IPS-15b (cell line): ENCODE results near the gene SZT2.
"Not testable (repeated sequence)": the region's sequence is repeated elsewhere in the genome, so short reads cannot be mapped to it uniquely, and the experiment has no call there.

Experiments used
- H3K27me3 ChIP-seq: one replicate; pipeline ENCODE4 v1.6.1; 2013; ENCODE audit warnings: low read length; ENCODE audit not compliant: control insufficient read depth, insufficient read depth
- H3K36me3 ChIP-seq: one replicate; pipeline ENCODE4 v1.6.1; 2013; ENCODE audit warnings: low read length; ENCODE audit not compliant: control insufficient read depth, insufficient read depth
- H3K4me1 ChIP-seq: one replicate; pipeline ENCODE4 v1.6.1; 2013; ENCODE audit warnings: mild to moderate bottlenecking, low read length; ENCODE audit not compliant: control insufficient read depth, insufficient read depth
- H3K4me3 ChIP-seq: one replicate; pipeline ENCODE4 v1.5.1; 2013; ENCODE audit warnings: low read depth, low read length
- H3K9ac ChIP-seq: one replicate; pipeline ENCODE4 v1.6.1; 2013; ENCODE audit warnings: low read depth, mild to moderate bottlenecking, low read length
- H3K9me3 ChIP-seq: one replicate; pipeline ENCODE4 v1.6.1; 2013; ENCODE audit warnings: mild to moderate bottlenecking, low read length; ENCODE audit not compliant: control insufficient read depth, insufficient read depth

SZT2 gene

DNA sequence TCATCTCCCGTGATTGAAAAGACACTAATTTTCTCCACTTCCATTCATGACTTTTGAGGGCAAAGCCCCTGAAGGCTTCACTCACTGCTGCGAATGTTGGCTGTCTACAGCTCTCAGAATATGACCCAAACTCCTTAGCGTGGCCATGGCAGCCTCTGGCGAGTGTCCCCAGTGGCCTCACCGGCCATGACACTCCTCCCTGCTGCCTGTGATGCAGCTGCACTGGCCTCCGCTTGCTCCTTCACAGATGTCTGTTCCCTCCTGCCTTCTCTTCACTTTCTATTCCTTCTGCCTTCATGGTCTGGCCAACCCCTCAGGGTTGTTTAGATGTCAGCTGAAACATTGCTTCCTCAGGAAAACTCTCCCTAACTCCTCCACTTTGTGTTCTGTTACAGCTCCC, 110.2 kb downstream of the SZT2 start:
- H3K4me3 ChIP-seq = no peak overlapping the region
- no peaks in the 10 kb centered on the region for H3K36me3 ChIP-seq
- H3K9me3 ChIP-seq = no peaks in the 10 kb centered on the region
- H3K9ac ChIP-seq = no peak overlapping the region
- H3K27me3 ChIP-seq = no peaks in the 10 kb centered on the region
- H3K4me1 ChIP-seq = peaks cover 2% of the 10 kb centered on the region

GRCh38 chr1:43501806-43502205, 112.1 kb downstream of the SZT2 start:
- H3K9me3 ChIP-seq = not testable (repeated sequence)

GRCh38 chr1:43503534-43503933, 113.8 kb downstream of the SZT2 start:
- Histone ChIP-seq H3K9ac (no peak overlapping the region), H3K4me1 (no peaks in the 10 kb centered on the region), H3K27me3 (no peaks in the 10 kb centered on the region), H3K9me3 (no peaks in the 10 kb centered on the region), H3K4me3 (no peak overlapping the region), H3K36me3 (no peaks in the 10 kb centered on the region)

More at GRCh38 chr1:43501806-43502205, 112.1 kb downstream of the SZT2 start:
- not testable (repeated sequence) for H3K36me3 ChIP-seq, H3K4me1 ChIP-seq, H3K9ac ChIP-seq, H3K4me3 ChIP-seq, H3K27me3 ChIP-seq
